ENCODE data around the gene GPR89B.

DNA sequence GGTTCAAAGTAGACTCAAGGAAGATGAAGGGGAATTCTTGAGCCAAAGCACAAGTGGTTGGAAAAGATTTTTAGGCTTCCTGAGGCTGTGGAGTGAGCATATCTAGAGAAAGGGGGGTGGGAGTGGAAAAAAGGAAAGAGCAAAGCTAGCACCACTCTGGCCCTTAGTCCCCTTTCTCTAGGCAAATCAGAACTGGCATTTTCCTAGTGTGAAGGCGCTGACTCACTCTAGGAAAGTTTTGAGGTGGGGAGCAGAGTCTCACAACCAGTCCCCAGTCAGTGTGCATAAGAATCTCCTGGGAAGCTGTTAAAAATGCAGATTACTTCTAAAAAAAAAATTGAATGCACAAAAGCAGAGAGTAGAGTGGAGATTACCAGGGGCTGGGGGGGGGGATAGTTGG lies 3.4 kb upstream of the GPR89B start:
- no peak for TF ChIP-seq MAX (IDR thresholded peaks at IDR 0.05; ENCODE audit: insufficient read depth, insufficient read length)
- no peak for TF ChIP-seq CTCF (IDR thresholded peaks at IDR 0.05; ENCODE audit: extremely low read depth in 1 of 2, insufficient read depth in 1 of 2, low read depth in 1 of 2, low read length in 2 of 2)
- no peak for TF ChIP-seq JUN (IDR thresholded peaks at IDR 0.05; ENCODE audit: borderline replicate concordance, insufficient read depth, insufficient read length, low read depth)
- no peak for TF ChIP-seq EZH2 (IDR thresholded peaks at IDR 0.05; ENCODE audit: borderline replicate concordance, low read depth, low read length, severe bottlenecking)
- no peak for TF ChIP-seq POLR2A (IDR thresholded peaks at IDR 0.05; ENCODE audit: low read depth, low read length)

All from endothelial cell of umbilical vein (primary cell).